ENCODE measurements around the gene TMEM184C.

The TMEM184C gene

GRCh38 chr4:147583876-147584275, 33.3 kb upstream of the TMEM184C start:
- ATAC-seq, result no peak
- no peak for TF ChIP-seq SNAI2 (CRISPR knock-in tag; IDR thresholded peaks at IDR 0.05)
- no peak for TF ChIP-seq ZNF70 (CRISPR knock-in tag; IDR thresholded peaks at IDR 0.05)
- no peak for TF ChIP-seq ARNTL (CRISPR knock-in tag; IDR thresholded peaks at IDR 0.05; ENCODE audit: borderline replicate concordance, low read depth)
- no peak for TF ChIP-seq TCF4 (CRISPR knock-in tag; IDR thresholded peaks at IDR 0.05; ENCODE audit: borderline replicate concordance)

- ATAC-seq, result no peak
- TF ChIP-seq GLIS3 (CRISPR knock-in tag; IDR thresholded peaks at IDR 0.05), result no peak
- TF ChIP-seq OSR1 (CRISPR knock-in tag; IDR thresholded peaks at IDR 0.05), result no peak
- no peak for TF ChIP-seq POU6F1 (CRISPR knock-in tag; IDR thresholded peaks at IDR 0.05; ENCODE audit: borderline replicate concordance, low read depth)
- TF ChIP-seq PATZ1 (CRISPR knock-in tag; IDR thresholded peaks at IDR 0.05; ENCODE audit: borderline replicate concordance), result no peak
- no peak for TF ChIP-seq ISL1 (CRISPR knock-in tag; IDR thresholded peaks at IDR 0.05)
- no peak for TF ChIP-seq CSRNP3 (CRISPR knock-in tag; IDR thresholded peaks at IDR 0.05)
Measured at GRCh38 chr4:147586032-147586431, 31.2 kb upstream of the TMEM184C start.

GRCh38 chr4:147586637-147587036, 30.6 kb upstream of the TMEM184C start:
- TF ChIP-seq ESRRG (CRISPR knock-in tag; IDR thresholded peaks at IDR 0.05) (no peak), POU6F1 (CRISPR knock-in tag; IDR thresholded peaks at IDR 0.05; ENCODE audit: borderline replicate concordance, low read depth) (no peak), ZC3H10 (CRISPR knock-in tag; IDR thresholded peaks at IDR 0.05) (no peak), BACH2 (CRISPR knock-in tag; IDR thresholded peaks at IDR 0.05; ENCODE audit: borderline replicate concordance) (no peak), SNAI2 (CRISPR knock-in tag; IDR thresholded peaks at IDR 0.05) (no peak), ZNF70 (CRISPR knock-in tag; IDR thresholded peaks at IDR 0.05) (no peak), ZNF565 (CRISPR knock-in tag; conservative IDR thresholded peaks at IDR 0.05; ENCODE audit: low read depth) (no peak), ZNF8 (CRISPR knock-in tag; IDR thresholded peaks at IDR 0.05) (no peak), CSRNP3 (CRISPR knock-in tag; IDR thresholded peaks at IDR 0.05) (no peak), GLIS3 (CRISPR knock-in tag; IDR thresholded peaks at IDR 0.05) (no peak), TSHZ2 (CRISPR knock-in tag; IDR thresholded peaks at IDR 0.05) (no peak), TOX (CRISPR knock-in tag; IDR thresholded peaks at IDR 0.05; ENCODE audit: borderline replicate concordance) (no peak), TCF4 (CRISPR knock-in tag; IDR thresholded peaks at IDR 0.05; ENCODE audit: borderline replicate concordance) (no peak), ZFP30 (CRISPR knock-in tag; IDR thresholded peaks at IDR 0.05) (no peak), CSDC2 (CRISPR knock-in tag; IDR thresholded peaks at IDR 0.05) (no peak), ARNTL (CRISPR knock-in tag; IDR thresholded peaks at IDR 0.05; ENCODE audit: borderline replicate concordance, low read depth) (no peak), ZFP3 (CRISPR knock-in tag; IDR thresholded peaks at IDR 0.05) (no peak), RARB (CRISPR knock-in tag; IDR thresholded peaks at IDR 0.05) (no peak), ISL1 (CRISPR knock-in tag; IDR thresholded peaks at IDR 0.05) (no peak), OSR1 (CRISPR knock-in tag; IDR thresholded peaks at IDR 0.05) (no peak)
- no peak for ATAC-seq
